Stimulated activated memory B cell treated with anti-CD40 and anti-IgM and Interleukin-4, amounts not matched to agents 10 μg/mL and 1 μg/mL and 100 μg/mL, for 72 hours (primary cell): ENCODE data around the gene MAGED2.
"Not testable (repeated sequence)": the region's sequence is repeated elsewhere in the genome, so short reads cannot be mapped to it uniquely, and the experiment has no call there.

Experiments used
- ATAC-seq: fragments of 150-1000 bp; cut with Tn5 transposase; 2 replicates; pipeline ENCODE4 v1.10.0; 2021
- H3K27ac Mint-ChIP-seq: one replicate; pipeline ENCODE4 v1.8.0; 2022; ENCODE audit warnings: mild to moderate bottlenecking, mixed read lengths
- H3K27me3 Mint-ChIP-seq: one replicate; pipeline ENCODE4 v1.8.0; 2022; ENCODE audit warnings: mixed read lengths
- H3K36me3 Mint-ChIP-seq: one replicate; pipeline ENCODE4 v1.8.0; 2022; ENCODE audit warnings: mixed read lengths
- H3K4me1 Mint-ChIP-seq: one replicate; pipeline ENCODE4 v1.8.0; 2022; ENCODE audit warnings: mixed read lengths
- H3K4me3 Mint-ChIP-seq: one replicate; pipeline ENCODE4 v1.8.0; 2022; ENCODE audit warnings: mild to moderate bottlenecking, moderate library complexity, mixed read lengths
- H3K9me3 Mint-ChIP-seq: one replicate; pipeline ENCODE4 v1.8.0; 2022; ENCODE audit warnings: mixed read lengths

The MAGED2 gene

DNA sequence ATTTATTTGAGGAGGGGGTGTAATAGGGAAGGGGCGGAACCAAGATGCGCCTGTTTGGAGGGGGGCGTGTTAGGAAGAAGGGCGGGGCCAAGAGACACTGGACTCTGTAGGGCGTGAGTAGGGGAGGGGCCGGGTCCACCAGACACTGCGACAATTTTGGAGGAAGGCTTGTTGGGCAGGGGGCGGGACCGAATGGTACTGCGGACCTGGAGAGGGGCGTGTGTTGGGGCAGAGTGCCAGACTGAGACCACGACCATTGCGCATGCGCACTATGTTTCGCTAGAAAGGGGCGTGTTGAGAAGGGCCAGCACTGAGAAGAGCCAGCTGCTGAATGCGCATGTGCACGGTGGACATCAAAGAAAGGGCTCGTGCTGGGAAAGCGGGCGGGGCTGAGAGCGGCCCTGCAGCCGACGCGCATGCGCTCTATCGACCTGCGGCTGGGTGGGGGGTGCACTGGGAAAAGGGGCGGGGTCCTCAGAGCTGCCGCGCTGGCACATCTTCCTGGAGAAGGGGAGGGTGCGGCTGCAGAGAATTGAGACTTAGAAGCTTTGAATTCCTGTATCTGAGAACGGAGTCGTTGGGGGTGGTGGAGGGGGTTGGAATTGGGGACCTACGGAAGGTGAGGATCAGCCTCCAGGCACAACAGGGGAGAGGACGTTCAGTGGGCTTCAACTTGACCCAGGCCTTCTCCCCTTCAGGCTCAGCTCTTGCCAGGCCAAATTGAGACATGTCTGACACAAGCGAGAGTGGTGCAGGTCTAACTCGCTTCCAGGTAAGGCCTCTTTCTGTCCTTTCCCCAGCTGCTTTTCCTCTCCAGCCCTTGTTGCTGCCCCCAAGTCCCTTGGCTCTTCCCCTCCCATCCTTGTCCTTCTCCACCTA lies 1.3 kb downstream of the MAGED2 start:
- no peaks in the 10 kb centered on the region for H3K9me3 Mint-ChIP-seq
- peaks cover 18% of the 10 kb centered on the region for H3K36me3 Mint-ChIP-seq
- H3K27ac Mint-ChIP-seq = peak overlapping the region; percentile 98
- peaks cover 36% of the 10 kb centered on the region for H3K4me1 Mint-ChIP-seq
- H3K4me3 Mint-ChIP-seq = peak overlapping the region; percentile 97
- ATAC-seq = peak; percentile 97
- no peaks in the 10 kb centered on the region for H3K27me3 Mint-ChIP-seq

- Mint-ChIP-seq H3K4me1 (peaks cover 36% of the 10 kb centered on the region), H3K27ac (no peak overlapping the region), H3K9me3 (no peaks in the 10 kb centered on the region), H3K4me3 (no peak overlapping the region), H3K27me3 (no peaks in the 10 kb centered on the region), H3K36me3 (peaks cover 24% of the 10 kb centered on the region)
- ATAC-seq = no peak
These were observed 3.0 kb downstream of the MAGED2 start for GRCh38 chrX:54810532-54810931.

GRCh38 chrX:54811301-54811885 lies 3.8 kb downstream of the MAGED2 start:
- H3K27ac Mint-ChIP-seq = no peak overlapping the region
- H3K4me3 Mint-ChIP-seq = no peak overlapping the region
- H3K9me3 Mint-ChIP-seq = peaks cover 3% of the 10 kb centered on the region
- H3K4me1 Mint-ChIP-seq = peaks cover 41% of the 10 kb centered on the region
- H3K27me3 Mint-ChIP-seq = no peaks in the 10 kb centered on the region
- H3K36me3 Mint-ChIP-seq = peaks cover 33% of the 10 kb centered on the region
- ATAC-seq = no peak

DNA sequence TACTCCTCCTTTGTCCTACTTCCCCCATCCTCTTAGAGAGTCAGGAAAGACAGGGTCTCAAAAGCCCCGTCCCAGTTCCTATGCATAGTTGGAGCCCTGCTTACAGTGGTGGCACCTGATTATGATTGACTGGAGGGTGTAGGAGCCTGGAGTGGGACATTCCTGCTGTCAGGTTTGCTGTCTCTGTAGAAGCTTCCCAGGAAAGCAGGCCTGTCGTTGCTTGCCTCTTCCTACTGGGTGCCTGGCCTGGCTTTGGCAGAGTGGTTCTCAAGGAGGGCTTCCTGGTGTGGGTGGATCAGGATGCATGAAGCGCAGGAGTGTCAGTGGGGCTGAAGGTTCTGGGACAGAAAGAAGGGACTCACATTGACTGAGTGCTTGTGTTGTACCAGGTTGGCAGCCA lies 4.8 kb downstream of the MAGED2 start:
- Mint-ChIP-seq H3K27me3 (no peaks in the 10 kb centered on the region), H3K9me3 (peaks cover 3% of the 10 kb centered on the region), H3K36me3 (peaks cover 35% of the 10 kb centered on the region), H3K27ac (no peak overlapping the region), H3K4me3 (no peak overlapping the region), H3K4me1 (peaks cover 40% of the 10 kb centered on the region)
- no peak for ATAC-seq

DNA sequence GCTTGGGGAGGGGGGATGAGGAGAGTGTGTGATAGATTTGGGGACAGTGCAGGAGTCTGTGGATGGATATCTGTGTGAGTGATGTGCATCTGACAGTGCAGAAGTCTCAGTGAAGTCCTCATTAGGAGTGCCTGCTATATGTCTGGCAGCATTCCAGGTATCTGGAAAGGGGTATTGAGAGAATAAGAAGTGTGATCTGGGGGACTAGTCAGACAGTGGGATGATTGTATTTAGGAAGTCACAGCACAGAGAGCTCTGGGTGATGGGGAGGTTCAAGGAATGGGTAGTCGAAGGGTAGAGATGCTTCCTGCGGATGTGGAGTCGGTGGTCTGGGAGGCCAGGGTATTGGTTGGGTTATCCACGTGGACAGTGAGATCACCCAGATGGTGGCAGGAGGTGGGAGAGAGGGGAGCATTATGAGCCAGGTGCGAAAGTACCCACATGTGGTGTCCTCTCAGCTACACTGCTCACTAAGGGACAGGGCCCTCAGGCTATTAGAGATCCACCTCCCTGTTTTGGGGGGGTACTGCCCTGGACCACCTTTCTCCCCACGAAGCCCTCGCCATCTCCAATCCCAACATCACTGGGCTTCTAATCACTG lies 9.8 kb downstream of the MAGED2 start:
- Mint-ChIP-seq H3K4me3 (no peak overlapping the region), H3K4me1 (peaks cover 13% of the 10 kb centered on the region), H3K9me3 (peaks cover 3% of the 10 kb centered on the region), H3K27me3 (no peaks in the 10 kb centered on the region), H3K36me3 (peaks cover 28% of the 10 kb centered on the region), H3K27ac (no peak overlapping the region)
- no peak for ATAC-seq

DNA sequence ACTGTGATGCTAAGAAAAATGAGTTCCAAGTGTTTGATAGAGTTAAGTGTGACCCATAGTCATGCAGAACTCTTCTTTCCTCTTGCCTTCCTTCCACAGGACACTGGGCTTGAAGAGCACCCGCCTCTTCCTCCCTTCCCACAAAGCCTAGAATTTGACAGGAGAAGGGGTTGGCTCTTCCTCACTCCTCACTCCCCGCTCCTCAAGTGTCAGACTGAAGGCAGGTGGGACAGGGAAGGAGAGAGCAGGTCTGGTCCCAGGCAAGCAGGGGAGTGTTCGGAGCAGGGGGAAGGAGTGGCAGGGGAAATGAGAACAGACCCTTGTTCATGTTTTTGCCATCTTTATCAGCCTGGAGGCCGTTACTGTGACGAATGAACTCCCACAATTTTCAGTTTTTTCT lies 10.7 kb downstream of the MAGED2 start:
- ATAC-seq = no peak
- H3K27me3 Mint-ChIP-seq = no peaks in the 10 kb centered on the region
- H3K4me1 Mint-ChIP-seq = peaks cover 13% of the 10 kb centered on the region
- no peak overlapping the region for H3K4me3 Mint-ChIP-seq
- H3K9me3 Mint-ChIP-seq = peaks cover 3% of the 10 kb centered on the region
- no peak overlapping the region for H3K27ac Mint-ChIP-seq
- H3K36me3 Mint-ChIP-seq = peaks cover 23% of the 10 kb centered on the region

GRCh38 chrX:54819201-54819600 lies 11.7 kb downstream of the MAGED2 start:
- H3K36me3 Mint-ChIP-seq = peaks cover 13% of the 10 kb centered on the region
- no peak for ATAC-seq
- H3K9me3 Mint-ChIP-seq = peaks cover 3% of the 10 kb centered on the region
- no peak overlapping the region for H3K4me3 Mint-ChIP-seq
- peaks cover 13% of the 10 kb centered on the region for H3K4me1 Mint-ChIP-seq
- no peaks in the 10 kb centered on the region for H3K27me3 Mint-ChIP-seq
- no peak overlapping the region for H3K27ac Mint-ChIP-seq

DNA sequence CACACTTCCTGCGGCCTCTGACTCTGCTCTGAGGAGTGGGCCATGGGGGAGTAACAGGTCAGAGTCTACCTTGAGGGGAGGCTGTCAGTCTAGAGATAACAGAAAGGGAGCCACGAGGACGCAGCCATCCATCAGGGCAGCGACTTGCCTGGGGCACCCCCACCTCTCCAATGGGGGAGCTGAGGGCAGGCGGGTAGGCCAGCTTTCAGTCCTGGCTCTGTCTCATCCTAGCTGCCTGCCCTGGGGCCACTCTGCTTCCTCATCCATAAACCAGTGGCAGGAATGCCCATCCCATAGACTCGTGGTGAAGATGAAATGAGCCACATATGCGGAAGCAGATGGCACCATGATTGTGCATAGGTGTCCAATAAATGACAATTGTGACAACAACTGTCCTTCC lies 13.2 kb downstream of the MAGED2 start:
- H3K36me3 Mint-ChIP-seq = peaks cover 9% of the 10 kb centered on the region
- peaks cover 13% of the 10 kb centered on the region for H3K4me1 Mint-ChIP-seq
- H3K4me3 Mint-ChIP-seq = no peak overlapping the region
- no peak for ATAC-seq
- peaks cover 3% of the 10 kb centered on the region for H3K9me3 Mint-ChIP-seq
- H3K27ac Mint-ChIP-seq = no peak overlapping the region
- no peaks in the 10 kb centered on the region for H3K27me3 Mint-ChIP-seq

DNA sequence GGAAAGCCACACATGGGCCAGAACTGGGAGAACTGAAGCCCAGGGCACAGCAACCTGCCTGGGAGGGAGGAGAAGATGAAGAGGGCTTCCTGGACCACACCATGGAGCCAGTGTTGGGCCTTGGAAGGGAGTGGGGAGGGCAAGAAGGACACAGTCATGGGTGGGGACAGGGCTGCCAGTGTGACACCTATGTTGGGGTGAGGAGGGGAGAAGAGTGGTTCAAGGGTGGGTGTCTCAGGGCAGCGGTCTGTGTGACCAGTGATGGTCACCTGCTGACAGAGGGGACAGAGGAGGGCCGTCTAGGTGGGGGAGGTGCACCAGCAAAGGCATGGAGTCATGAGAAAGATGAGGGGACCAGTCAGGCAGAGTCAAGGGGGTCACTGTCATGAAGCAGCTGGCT lies 13.8 kb downstream of the MAGED2 start:
- Mint-ChIP-seq H3K36me3 (peaks cover 3% of the 10 kb centered on the region), H3K4me3 (no peak overlapping the region), H3K27me3 (no peaks in the 10 kb centered on the region), H3K4me1 (peaks cover 9% of the 10 kb centered on the region), H3K27ac (no peak overlapping the region), H3K9me3 (peaks cover 1% of the 10 kb centered on the region)
- ATAC-seq = no peak

DNA sequence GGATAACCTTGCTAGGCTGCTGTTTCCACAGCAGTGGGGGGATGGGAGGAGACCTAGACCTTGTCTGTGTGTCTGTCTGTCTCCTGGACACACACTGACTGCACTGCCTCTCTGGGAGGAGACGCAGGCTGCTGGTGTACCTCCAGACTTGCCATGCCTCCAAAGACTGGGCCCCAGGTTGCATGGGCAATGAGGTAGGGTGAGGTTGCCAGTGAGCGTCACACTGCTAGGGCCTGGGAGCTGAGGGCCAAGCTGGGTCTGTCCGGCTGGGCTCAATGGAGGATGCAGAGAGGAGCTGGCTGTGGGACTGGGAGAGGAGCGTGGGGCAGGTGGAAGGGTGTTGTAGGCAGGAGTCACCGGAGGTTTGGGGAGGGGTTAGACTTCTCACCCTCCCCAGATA lies 16.6 kb downstream of the MAGED2 start:
- H3K9me3 Mint-ChIP-seq = no peaks in the 10 kb centered on the region

DNA sequence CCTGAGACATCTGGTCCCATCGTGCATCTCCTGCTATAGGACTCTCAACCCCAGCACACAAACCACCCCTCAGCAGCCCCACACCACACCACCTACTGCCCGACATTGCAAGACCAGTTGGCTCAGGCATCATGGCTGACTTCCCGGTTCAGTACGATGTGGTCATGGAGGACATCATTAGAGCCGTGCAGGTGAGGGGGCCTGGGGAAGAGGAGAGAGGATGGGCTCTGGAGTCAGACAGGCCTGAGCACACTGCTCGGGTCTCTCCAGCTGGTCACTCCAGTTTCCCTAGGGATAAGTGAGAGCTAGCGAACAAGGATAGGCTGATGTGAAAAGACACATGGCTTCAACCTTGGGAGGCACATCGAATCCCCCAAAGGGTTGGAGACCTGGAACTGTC lies 17.2 kb downstream of the MAGED2 start:
- H3K4me1 Mint-ChIP-seq = no peaks in the 10 kb centered on the region
- H3K27ac Mint-ChIP-seq = no peak overlapping the region
- H3K9me3 Mint-ChIP-seq = no peaks in the 10 kb centered on the region
- H3K4me3 Mint-ChIP-seq = no peak overlapping the region
- no peak for ATAC-seq
- H3K27me3 Mint-ChIP-seq = no peaks in the 10 kb centered on the region
- H3K36me3 Mint-ChIP-seq = no peaks in the 10 kb centered on the region

More for the DNA sequence above, 16.6 kb downstream of the MAGED2 start:
- no peak overlapping the region for H3K27ac Mint-ChIP-seq
- no peak for ATAC-seq
- H3K36me3 Mint-ChIP-seq = no peaks in the 10 kb centered on the region
- no peak overlapping the region for H3K4me3 Mint-ChIP-seq
- peaks cover 2% of the 10 kb centered on the region for H3K4me1 Mint-ChIP-seq
- no peaks in the 10 kb centered on the region for H3K27me3 Mint-ChIP-seq

DNA sequence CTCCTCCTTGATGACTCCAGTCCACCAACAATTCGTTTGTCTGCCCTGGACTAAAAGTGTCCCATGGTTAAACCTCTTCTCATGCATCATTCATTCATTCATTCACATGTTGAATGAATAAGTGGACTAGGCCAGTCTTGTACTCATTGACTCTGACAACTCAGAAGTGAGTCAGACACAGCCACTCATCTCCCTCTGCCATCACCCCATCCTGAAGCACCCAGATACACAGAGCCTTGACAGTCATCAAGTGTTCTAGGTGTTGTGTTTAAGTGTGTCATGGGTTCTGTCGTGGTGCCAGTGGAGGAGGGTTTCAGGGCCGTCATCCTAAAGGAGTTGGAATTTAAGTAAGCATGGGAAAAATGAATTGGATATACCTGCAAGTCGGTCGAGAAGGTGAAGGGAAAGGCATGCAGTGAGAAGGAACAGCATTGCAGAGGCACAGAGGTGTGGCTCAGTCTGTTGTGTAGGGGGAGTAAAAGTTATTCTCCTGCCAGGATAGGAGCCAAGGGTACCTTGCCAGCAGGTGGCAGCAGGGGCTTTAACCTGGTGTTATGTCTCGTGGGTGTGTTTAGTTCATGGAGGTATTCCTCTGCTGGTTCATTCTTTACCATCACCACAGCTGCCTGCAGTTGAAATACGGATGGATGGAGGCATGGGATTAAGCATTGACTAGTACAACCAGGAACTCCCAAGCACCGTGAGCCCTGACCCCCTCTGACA lies 18.3 kb downstream of the MAGED2 start:
- Mint-ChIP-seq H3K27ac (no peak overlapping the region), H3K27me3 (no peaks in the 10 kb centered on the region), H3K9me3 (no peaks in the 10 kb centered on the region), H3K4me3 (no peak overlapping the region), H3K4me1 (no peaks in the 10 kb centered on the region), H3K36me3 (no peaks in the 10 kb centered on the region)
- ATAC-seq = no peak

GRCh38 chrX:54826598-54826997 lies 19.1 kb downstream of the MAGED2 start:
- Mint-ChIP-seq H3K9me3 (no peaks in the 10 kb centered on the region), H3K27me3 (no peaks in the 10 kb centered on the region), H3K4me1 (no peaks in the 10 kb centered on the region), H3K27ac (no peak overlapping the region), H3K36me3 (no peaks in the 10 kb centered on the region), H3K4me3 (no peak overlapping the region)
- no peak for ATAC-seq

DNA sequence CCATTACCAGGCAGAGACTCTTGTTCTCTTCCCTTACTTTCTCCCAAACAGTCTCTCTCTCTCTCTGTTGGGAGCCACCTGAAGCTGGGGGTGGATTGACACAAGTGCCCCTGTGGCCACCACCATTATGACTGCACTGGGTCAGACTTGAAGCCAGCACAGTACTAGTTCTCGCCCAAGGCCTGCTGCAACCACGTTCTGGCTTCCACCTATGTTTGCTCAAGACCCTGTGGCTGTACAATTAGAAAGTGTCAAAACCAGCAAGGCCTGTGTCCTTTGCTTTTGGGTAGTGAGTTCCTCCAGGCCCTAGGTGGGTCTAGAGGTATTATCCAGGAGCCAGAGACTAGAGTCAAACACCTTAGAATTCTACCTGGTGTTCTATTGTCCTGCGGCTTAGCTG lies 31.0 kb downstream of the MAGED2 start:
- no peaks in the 10 kb centered on the region for H3K36me3 Mint-ChIP-seq
- no peaks in the 10 kb centered on the region for H3K4me1 Mint-ChIP-seq
- ATAC-seq = no peak
- no peaks in the 10 kb centered on the region for H3K9me3 Mint-ChIP-seq
- H3K4me3 Mint-ChIP-seq = no peak overlapping the region
- H3K27me3 Mint-ChIP-seq = peaks cover 39% of the 10 kb centered on the region
- H3K27ac Mint-ChIP-seq = no peak overlapping the region

DNA sequence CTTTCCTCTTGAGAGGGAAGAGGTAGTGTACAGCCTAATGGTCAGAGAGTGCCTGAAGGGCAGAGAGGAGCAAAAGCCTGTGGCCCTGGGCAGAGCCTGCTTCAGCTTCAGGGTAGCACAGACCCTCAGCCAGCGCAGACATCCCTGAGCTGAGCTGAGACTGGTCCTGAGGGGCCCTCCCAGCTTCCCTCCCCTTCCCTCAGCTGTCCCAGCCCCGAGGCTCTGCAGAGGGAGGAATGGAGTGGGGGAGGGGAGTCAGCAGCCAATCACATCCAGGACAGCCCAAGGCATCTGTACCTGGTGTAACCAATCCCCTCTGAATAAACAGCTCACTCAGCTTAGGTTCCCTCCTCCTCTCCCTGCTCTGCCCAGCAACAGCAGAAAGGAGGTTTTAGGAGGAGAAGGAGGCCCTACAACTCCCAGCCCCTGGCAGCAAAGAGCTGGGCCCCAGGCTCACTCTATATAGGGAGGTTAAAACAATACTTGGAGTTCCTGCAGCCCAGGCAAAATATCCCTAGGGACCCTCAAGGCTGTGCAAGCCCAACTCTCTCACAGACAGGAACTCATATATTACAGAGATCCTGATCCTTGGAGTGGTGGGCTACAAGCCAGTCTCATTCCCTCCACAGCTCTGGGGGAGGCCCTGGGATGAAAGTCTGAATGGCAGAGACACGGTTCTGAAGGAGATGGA lies 33.8 kb downstream of the MAGED2 start:
- not testable (repeated sequence) for H3K4me3 Mint-ChIP-seq, ATAC-seq, H3K36me3 Mint-ChIP-seq, H3K9me3 Mint-ChIP-seq, H3K4me1 Mint-ChIP-seq, H3K27ac Mint-ChIP-seq
- peaks cover 28% of the 10 kb centered on the region for H3K27me3 Mint-ChIP-seq
